ENCODE data around the gene KLF16.
"Not testable (repeated sequence)": the region's sequence is repeated elsewhere in the genome, so short reads cannot be mapped to it uniquely, and the experiment has no call there.

KLF16 gene

GRCh38 chr19:1883784-1884183 is 20.4 kb upstream of the KLF16 start:
- DNase-seq, result no peak

- DNase-seq, result no peak
Measured at GRCh38 chr19:1882786-1883692, 19.7 kb upstream of the KLF16 start.

GRCh38 chr19:1882089-1882785 is 18.9 kb upstream of the KLF16 start:
- DNase-seq, result peak; percentile 58

- DNase-seq, result not testable (repeated sequence)
Measured at GRCh38 chr19:1881393-1882088, 18.2 kb upstream of the KLF16 start.

GRCh38 chr19:1880611-1881392 is 17.4 kb upstream of the KLF16 start:
- no peak for DNase-seq

- DNase-seq, result not testable (repeated sequence)
Measured at GRCh38 chr19:1879982-1880381, 16.6 kb upstream of the KLF16 start.

GRCh38 chr19:1878583-1878982 is 15.2 kb upstream of the KLF16 start:
- not testable (repeated sequence) for DNase-seq

- not testable (repeated sequence) for DNase-seq
Measured at GRCh38 chr19:1877280-1877660, 13.9 kb upstream of the KLF16 start.

GRCh38 chr19:1876496-1877279 is 13.3 kb upstream of the KLF16 start:
- not testable (repeated sequence) for DNase-seq

GRCh38 chr19:1875646-1876495 is 12.5 kb upstream of the KLF16 start:
- DNase-seq, result peak; percentile 84

- not testable (repeated sequence) for DNase-seq
Measured at GRCh38 chr19:1875265-1875645, 11.9 kb upstream of the KLF16 start.

GRCh38 chr19:1874554-1875185 is 11.3 kb upstream of the KLF16 start:
- DNase-seq, result no peak

GRCh38 chr19:1873524-1874473 is 10.4 kb upstream of the KLF16 start:
- no peak for DNase-seq

GRCh38 chr19:1872807-1873523 is 9.6 kb upstream of the KLF16 start:
- DNase-seq, result no peak

GRCh38 chr19:1871630-1872029 is 8.3 kb upstream of the KLF16 start:
- no peak for DNase-seq

GRCh38 chr19:1871140-1871597 is 7.8 kb upstream of the KLF16 start:
- no peak for DNase-seq

- DNase-seq, result no peak
Measured at GRCh38 chr19:1868971-1869370, 5.6 kb upstream of the KLF16 start.

GRCh38 chr19:1867349-1867724 is 4.0 kb upstream of the KLF16 start:
- no peak for DNase-seq

All from NK-92 treated with Interleukin-12 subunit alpha and Interleukin-12 subunit beta, amount 100 ng/mL, for 24 hours (cell line).